HEK293 (cell line): ENCODE results near the gene DLG2.
"Not testable (repeated sequence)": the region's sequence is repeated elsewhere in the genome, so short reads cannot be mapped to it uniquely, and the experiment has no call there.

Source experiments
- CTCF ChIA-PET: fragments of 350-600 bp; formaldehyde crosslinking; extraction: SDS; loops from one replicate; lab custom pipeline; 2021; ENCODE audit warnings: antibody characterized with exemption; lab: Yijun Ruan, JAX
- POLR2A ChIA-PET: fragments of 300-600 bp; formaldehyde crosslinking; extraction: SDS; loops from one replicate; lab custom pipeline; 2020; ENCODE audit warnings: antibody characterized with exemption, inconsistent platforms; lab: Yijun Ruan, JAX
- H3K27ac ChIP-seq: fragments of 200-500 bp; sonication (Bioruptor generic); 2 replicates; pipeline ENCODE4 v1.5.1; 2014; ENCODE audit warnings: low read depth, low read length, control low read depth, inconsistent platforms; ENCODE audit errors: extremely low read depth
- H3K36me3 ChIP-seq, 2 experiments: fragments of 200-500 bp in 1 of 2; sonication (Bioruptor generic) in 1 of 2; 1 replicate in 1 of 2; 2 replicates in 1 of 2; pipeline ENCODE4 v1.5.1; 2014 to 2017; ENCODE audit warnings: inconsistent platforms in 2 of 2, low read length in 2 of 2; ENCODE audit not compliant: control insufficient read depth in 2 of 2, insufficient read depth in 1 of 2
- H3K4me1 ChIP-seq: fragments of 200-500 bp; sonication (Bioruptor generic); 2 replicates; pipeline ENCODE4 v1.5.1; 2014; ENCODE audit warnings: mild to moderate bottlenecking, low read length, inconsistent platforms; ENCODE audit not compliant: control insufficient read depth, insufficient read depth
- H3K4me3 ChIP-seq: 2 replicates; pipeline ENCODE4 v1.5.1; 2011; ENCODE audit warnings: low read depth, mild to moderate bottlenecking, control low read depth, low read length, moderate library complexity
- H3K9me3 ChIP-seq: fragments of 200-500 bp; sonication (Bioruptor generic); 2 replicates; pipeline ENCODE4 v1.5.1; 2014; ENCODE audit warnings: low read depth, low read length, inconsistent platforms; ENCODE audit not compliant: control insufficient read depth, insufficient read depth
- FEZF1 ChIP-seq: fragments of 450-650 bp; formaldehyde crosslinking; IDR thresholded peaks from 2 replicates; pipeline ENCODE4 v1.5.1; 2016; ENCODE audit warnings: missing biosample characterization, missing genetic modification characterization
- KLF10 ChIP-seq: fragments of 450-650 bp; IDR thresholded peaks from 2 replicates; pipeline ENCODE4 v1.5.1; 2018; ENCODE audit warnings: missing biosample characterization, mild to moderate bottlenecking, missing genetic modification characterization
- KLF16 ChIP-seq: fragments of 450-650 bp; formaldehyde crosslinking; IDR thresholded peaks from 2 replicates; pipeline ENCODE4 v1.5.1; 2017; ENCODE audit warnings: missing biosample characterization, missing genetic modification characterization
- KLF7 ChIP-seq: fragments of 450-650 bp; formaldehyde crosslinking; IDR thresholded peaks from 2 replicates; pipeline ENCODE4 v1.5.1; 2016; ENCODE audit warnings: missing biosample characterization, missing genetic modification characterization, borderline replicate concordance
- OVOL3 ChIP-seq: fragments of 450-650 bp; formaldehyde crosslinking; IDR thresholded peaks from 2 replicates; pipeline ENCODE4 v1.5.1; 2016; ENCODE audit warnings: missing biosample characterization, missing genetic modification characterization
- SALL2 ChIP-seq: fragments of 450-650 bp; formaldehyde crosslinking; IDR thresholded peaks from 2 replicates; pipeline ENCODE4 v1.5.0; 2017; ENCODE audit warnings: missing biosample characterization, mild to moderate bottlenecking, missing genetic modification characterization, borderline replicate concordance
- SCRT1 ChIP-seq: fragments of 450-650 bp; formaldehyde crosslinking; IDR thresholded peaks from 2 replicates; pipeline ENCODE4 v1.5.1; 2016; ENCODE audit warnings: missing biosample characterization, missing genetic modification characterization, borderline replicate concordance
- SP7 ChIP-seq: fragments of 450-650 bp; formaldehyde crosslinking; IDR thresholded peaks from 2 replicates; pipeline ENCODE4 v1.5.1; 2016; ENCODE audit warnings: missing biosample characterization, missing genetic modification characterization
- ZBTB17 ChIP-seq: fragments of 450-650 bp; formaldehyde crosslinking; IDR thresholded peaks from 2 replicates; pipeline ENCODE4 v1.5.1; 2016; ENCODE audit warnings: missing biosample characterization, missing genetic modification characterization
- ZBTB8A ChIP-seq: fragments of 450-650 bp; formaldehyde crosslinking; IDR thresholded peaks from 2 replicates; pipeline ENCODE4 v1.5.1; 2016; ENCODE audit warnings: missing biosample characterization, missing genetic modification characterization
- ZFHX2 ChIP-seq: fragments of 450-650 bp; formaldehyde crosslinking; conservative IDR thresholded peaks from 2 replicates; pipeline ENCODE4 v1.5.1; 2016; ENCODE audit warnings: missing biosample characterization, missing genetic modification characterization
- ZFP37 ChIP-seq: fragments of 450-650 bp; formaldehyde crosslinking; IDR thresholded peaks from 2 replicates; pipeline ENCODE4 v1.5.1; 2016; ENCODE audit warnings: missing biosample characterization, missing genetic modification characterization
- ZNF121 ChIP-seq: fragments of 450-650 bp; formaldehyde crosslinking; IDR thresholded peaks from 2 replicates; pipeline ENCODE4 v1.5.1; 2016; ENCODE audit warnings: missing biosample characterization, missing genetic modification characterization
- ZNF157 ChIP-seq: fragments of 450-650 bp; formaldehyde crosslinking; IDR thresholded peaks from 2 replicates; pipeline ENCODE4 v1.5.1; 2016; ENCODE audit warnings: missing biosample characterization, missing genetic modification characterization
- ZNF16 ChIP-seq: fragments of 450-650 bp; formaldehyde crosslinking; IDR thresholded peaks from 2 replicates; pipeline ENCODE4 v1.5.1; 2016; ENCODE audit warnings: low read depth, missing biosample characterization, missing genetic modification characterization
- ZNF169 ChIP-seq: fragments of 450-650 bp; formaldehyde crosslinking; IDR thresholded peaks from 2 replicates; pipeline ENCODE4 v1.5.1; 2016; ENCODE audit warnings: missing biosample characterization, missing genetic modification characterization
- ZNF2 ChIP-seq: fragments of 450-650 bp; formaldehyde crosslinking; IDR thresholded peaks from 2 replicates; pipeline ENCODE4 v1.5.1; 2016; ENCODE audit warnings: missing biosample characterization, missing genetic modification characterization
- ZNF214 ChIP-seq: fragments of 450-650 bp; formaldehyde crosslinking; IDR thresholded peaks from 2 replicates; pipeline ENCODE4 v1.5.1; 2017; ENCODE audit warnings: missing biosample characterization, mild to moderate bottlenecking, missing genetic modification characterization, borderline replicate concordance
- ZNF248 ChIP-seq: fragments of 450-650 bp; formaldehyde crosslinking; IDR thresholded peaks from 2 replicates; pipeline ENCODE4 v1.5.1; 2017; ENCODE audit warnings: missing biosample characterization, missing genetic modification characterization
- ZNF311 ChIP-seq: fragments of 450-650 bp; formaldehyde crosslinking; IDR thresholded peaks from 2 replicates; pipeline ENCODE4 v1.5.1; 2017; ENCODE audit warnings: missing biosample characterization, missing genetic modification characterization, borderline replicate concordance
- ZNF341 ChIP-seq: fragments of 450-650 bp; formaldehyde crosslinking; IDR thresholded peaks from 2 replicates; pipeline ENCODE4; 2016; ENCODE audit warnings: low read depth, missing biosample characterization, missing genetic modification characterization
- ZNF350 ChIP-seq: fragments of 450-650 bp; formaldehyde crosslinking; IDR thresholded peaks from 2 replicates; pipeline ENCODE4 v1.5.0; 2017; ENCODE audit warnings: missing biosample characterization, mild to moderate bottlenecking, missing genetic modification characterization
- ZNF416 ChIP-seq: fragments of 450-650 bp; formaldehyde crosslinking; IDR thresholded peaks from 2 replicates; pipeline ENCODE4 v1.5.1; 2016; ENCODE audit warnings: missing biosample characterization, missing genetic modification characterization
- ZNF510 ChIP-seq: fragments of 450-650 bp; formaldehyde crosslinking; IDR thresholded peaks from 2 replicates; pipeline ENCODE4 v1.5.1; 2018; ENCODE audit warnings: mild to moderate bottlenecking, missing genetic modification characterization, missing biosample characterization; ENCODE audit not compliant: insufficient replicate concordance
- ZNF560 ChIP-seq: fragments of 450-650 bp; formaldehyde crosslinking; IDR thresholded peaks from 2 replicates; pipeline ENCODE4 v1.5.1; 2017; ENCODE audit warnings: missing biosample characterization, missing genetic modification characterization, borderline replicate concordance
- ZNF585B ChIP-seq: fragments of 450-650 bp; formaldehyde crosslinking; IDR thresholded peaks from 2 replicates; pipeline ENCODE4 v1.5.1; 2016; ENCODE audit warnings: missing biosample characterization, missing genetic modification characterization
- ZNF596 ChIP-seq: fragments of 450-650 bp; IDR thresholded peaks from 2 replicates; pipeline ENCODE4 v1.5.0; 2018; ENCODE audit warnings: missing biosample characterization, mild to moderate bottlenecking, missing genetic modification characterization, moderate library complexity
- ZNF76 ChIP-seq: fragments of 450-650 bp; formaldehyde crosslinking; IDR thresholded peaks from 2 replicates; pipeline ENCODE4; 2016; ENCODE audit warnings: low read depth, missing biosample characterization, missing genetic modification characterization, borderline replicate concordance
- ZNF768 ChIP-seq: fragments of 450-650 bp; formaldehyde crosslinking; IDR thresholded peaks from 2 replicates; pipeline ENCODE4 v1.5.1; 2018; ENCODE audit warnings: missing biosample characterization, mild to moderate bottlenecking, missing genetic modification characterization
- ZNF776 ChIP-seq: fragments of 450-650 bp; formaldehyde crosslinking; IDR thresholded peaks from 2 replicates; pipeline ENCODE4 v1.5.0; 2017; ENCODE audit warnings: missing biosample characterization, missing genetic modification characterization, borderline replicate concordance
- ZSCAN23 ChIP-seq: fragments of 450-650 bp; formaldehyde crosslinking; IDR thresholded peaks from 2 replicates; pipeline ENCODE4 v1.5.1; 2016; ENCODE audit warnings: missing biosample characterization, missing genetic modification characterization
- TF ChIP-seq, protein P1 (sequence below): fragments of 450-650 bp; formaldehyde crosslinking; IDR thresholded peaks from 2 replicates; pipeline ENCODE4 v1.5.1; 2017; ENCODE audit warnings: missing biosample characterization, missing genetic modification characterization

Gene DLG2

DNA sequence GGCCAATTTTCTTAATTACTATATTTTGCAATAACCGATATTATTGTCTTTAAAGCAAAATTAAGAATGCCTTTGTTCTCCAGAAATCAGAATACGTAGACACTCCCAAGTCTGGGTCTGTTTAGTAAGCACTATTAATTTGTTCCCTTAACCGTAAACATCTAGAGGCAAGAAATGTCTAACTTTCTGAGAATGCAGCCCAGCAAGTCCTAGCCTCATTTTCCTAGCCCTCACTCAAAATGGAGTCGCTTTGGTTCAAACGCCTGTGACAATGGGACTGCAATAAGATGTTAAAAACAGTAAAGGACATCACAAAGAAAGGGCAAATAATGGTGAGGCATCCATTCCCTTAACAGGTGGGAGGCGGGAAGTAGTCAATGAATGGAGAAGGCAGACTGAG is 280.7 kb downstream of the DLG2 start:
- CTCF ChIA-PET = no interaction called here
- H3K27ac ChIP-seq = no peak overlapping the region
- no peaks in the 10 kb centered on the region for H3K4me1 ChIP-seq
- H3K4me3 ChIP-seq = no peak overlapping the region
- H3K36me3 ChIP-seq = no peaks in the 10 kb centered on the region
- POLR2A ChIA-PET = no interaction called here
- no peaks in the 10 kb centered on the region for H3K9me3 ChIP-seq
- TF ChIP-seq ZNF350 (tag by site-specific recombination) (no peak), ZNF416 (tag by site-specific recombination) (no peak), FEZF1 (no peak), ZNF248 (no peak), KLF7 (tag by site-specific recombination) (no peak), ZBTB17 (no peak), KLF10 (tag by site-specific recombination) (no peak), ZNF510 (tag by site-specific recombination) (no peak)
- TF ChIP-seq, all 188 proteins: peak for 0

DNA sequence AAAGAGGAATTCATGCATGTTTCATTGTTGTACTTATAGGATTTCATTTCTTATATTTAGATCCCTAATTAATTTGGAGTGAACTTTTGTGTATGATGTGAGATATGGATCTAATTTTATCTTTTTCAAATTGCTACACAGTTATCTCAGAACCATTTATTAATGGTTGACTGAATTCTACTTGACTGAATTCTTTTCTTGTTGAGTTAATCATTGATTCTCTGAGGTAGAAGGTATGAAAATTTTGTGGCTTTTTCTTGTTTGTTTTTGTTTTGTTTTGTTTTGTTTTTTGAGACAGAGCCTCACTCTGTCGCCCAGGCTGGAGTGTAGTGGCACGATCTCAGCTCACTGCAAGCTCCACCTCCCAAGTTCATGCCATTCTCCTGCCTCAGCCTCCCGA is 286.3 kb downstream of the DLG2 start:
- H3K9me3 ChIP-seq, POLR2A ChIA-PET, H3K36me3 ChIP-seq, H3K4me3 ChIP-seq, H3K4me1 ChIP-seq, H3K27ac ChIP-seq, CTCF ChIA-PET: not testable (repeated sequence)

DNA sequence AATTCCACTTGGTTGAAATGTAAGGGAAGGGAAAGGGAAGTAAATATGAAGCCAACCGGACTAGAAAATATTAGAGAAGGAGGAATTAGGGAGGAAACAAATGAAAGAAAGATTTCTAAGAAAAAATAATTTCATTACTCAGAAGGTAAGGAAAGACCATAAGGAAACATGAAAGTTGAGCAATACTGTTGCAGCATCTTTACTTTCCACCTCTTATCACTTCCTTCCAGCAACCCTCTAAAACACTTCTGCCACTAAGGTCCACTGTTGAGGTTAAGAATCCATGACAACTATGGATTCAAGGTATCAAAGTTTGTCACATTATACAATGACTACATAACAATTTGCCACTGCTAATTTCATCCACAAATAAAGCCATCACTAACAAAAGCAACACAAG is 308.6 kb downstream of the DLG2 start:
- H3K36me3 ChIP-seq = no peaks in the 10 kb centered on the region
- H3K4me3 ChIP-seq = no peak overlapping the region
- CTCF ChIA-PET = interaction anchor here (0.7 kb wide), 1 partner anchor 20 kb away, joined by 3 read pairs; no protein-coding TSS in a partner anchor
- no peak for TF ChIP-seq ZNF2 (tag by site-specific recombination)
- no peak for TF ChIP-seq SALL2 (tag by site-specific recombination)
- TF ChIP-seq ZNF768 (tag by site-specific recombination) = no peak
- no peak for TF ChIP-seq SP7 (tag by site-specific recombination)
- no peak for TF ChIP-seq ZNF214 (tag by site-specific recombination)
- no peak for TF ChIP-seq KLF16 (tag by site-specific recombination)
- TF ChIP-seq ZNF776 (tag by site-specific recombination) = no peak
- no peak for TF ChIP-seq ZNF16 (tag by site-specific recombination)
- TF ChIP-seq ZFP37 (tag by site-specific recombination) = no peak
- TF ChIP-seq ZNF169 = no peak
- TF ChIP-seq ZNF585B (tag by site-specific recombination) = no peak
- TF ChIP-seq KLF10 (tag by site-specific recombination) = no peak
- no peak for TF ChIP-seq ZSCAN23
- no peak overlapping the region for H3K27ac ChIP-seq
- POLR2A ChIA-PET = no interaction called here
- H3K9me3 ChIP-seq = no peaks in the 10 kb centered on the region; the same call in 1 of the 2 replicates
- no peaks in the 10 kb centered on the region for H3K4me1 ChIP-seq

DNA sequence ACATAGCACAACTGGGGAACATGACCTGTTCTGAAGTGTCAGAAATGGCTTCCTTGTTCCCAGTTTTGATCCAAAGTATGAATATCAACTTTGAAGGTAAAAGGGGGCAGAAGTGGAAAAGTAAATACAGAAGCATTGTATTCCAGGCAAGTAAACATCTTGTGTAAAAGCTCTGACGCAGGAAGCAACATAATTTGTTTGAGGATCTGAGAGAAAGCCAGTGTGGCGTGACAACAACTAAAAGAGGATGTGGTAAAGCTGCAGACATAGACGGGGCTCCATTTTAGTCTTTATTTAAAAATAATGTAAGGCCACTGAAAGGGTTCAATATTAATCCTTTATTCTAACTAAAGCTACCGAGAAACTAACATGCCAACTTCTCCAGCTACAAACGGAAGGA is 310.2 kb downstream of the DLG2 start:
- Histone ChIP-seq H3K36me3 (no peaks in the 10 kb centered on the region), H3K4me1 (no peaks in the 10 kb centered on the region), H3K4me3 (no peak overlapping the region), H3K9me3 (no peaks in the 10 kb centered on the region; the same call in 1 of the 2 replicates), H3K27ac (no peak overlapping the region)
- POLR2A ChIA-PET = no interaction called here
- CTCF ChIA-PET = interaction anchor here (0.6 kb wide), 1 partner anchor 214 kb away, joined by 4 read pairs; no protein-coding TSS in a partner anchor
- TF ChIP-seq ZFHX2 (tag by site-specific recombination) (no peak), ZFP37 (tag by site-specific recombination) (no peak), ZNF16 (tag by site-specific recombination) (no peak), KLF10 (tag by site-specific recombination) (no peak), ZNF596 (tag by site-specific recombination) (no peak), ZNF311 (tag by site-specific recombination) (no peak), SCRT1 (tag by site-specific recombination) (no peak), ZNF560 (no peak), ZNF341 (tag by site-specific recombination) (no peak), ZBTB8A (tag by site-specific recombination) (no peak), ZNF121 (tag by site-specific recombination) (no peak), OVOL3 (tag by site-specific recombination) (no peak), ZNF157 (tag by site-specific recombination) (no peak), ZNF76 (tag by site-specific recombination) (no peak)
- TF ChIP-seq, protein P1, sequence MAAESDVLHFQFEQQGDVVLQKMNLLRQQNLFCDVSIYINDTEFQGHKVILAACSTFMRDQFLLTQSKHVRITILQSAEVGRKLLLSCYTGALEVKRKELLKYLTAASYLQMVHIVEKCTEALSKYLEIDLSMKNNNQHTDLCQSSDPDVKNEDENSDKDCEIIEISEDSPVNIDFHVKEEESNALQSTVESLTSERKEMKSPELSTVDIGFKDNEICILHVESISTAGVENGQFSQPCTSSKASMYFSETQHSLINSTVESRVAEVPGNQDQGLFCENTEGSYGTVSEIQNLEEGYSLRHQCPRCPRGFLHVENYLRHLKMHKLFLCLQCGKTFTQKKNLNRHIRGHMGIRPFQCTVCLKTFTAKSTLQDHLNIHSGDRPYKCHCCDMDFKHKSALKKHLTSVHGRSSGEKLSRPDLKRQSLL (tag by site-specific recombination) = no peak
